ENCODE data around the gene ATP2A3.

The ATP2A3 gene

GRCh38 chr17:3986939-3987335 is 22.7 kb upstream of the ATP2A3 start:
- DNase-seq (ENCODE audit: extremely low spot score) = no peak
- TF ChIP-seq HDGF (IDR thresholded peaks at IDR 0.05; ENCODE audit: borderline replicate concordance) (no peak), L3MBTL2 (conservative IDR thresholded peaks at IDR 0.05) (no peak), CTBP1 (IDR thresholded peaks at IDR 0.05; ENCODE audit: borderline replicate concordance) (no peak), FOXM1 (IDR thresholded peaks at IDR 0.05; ENCODE audit: borderline replicate concordance) (no peak), LEF1 (IDR thresholded peaks at IDR 0.05; ENCODE audit: borderline replicate concordance) (no peak), FOXA1 (IDR thresholded peaks at IDR 0.05) (no peak), ARNT (IDR thresholded peaks at IDR 0.05) (no peak), PKNOX1 (IDR thresholded peaks at IDR 0.05) (no peak)
- POLR2A ChIA-PET = no interaction called here
- CTCF ChIA-PET = interaction anchor here (0.6 kb wide), 1 partner anchor 253 kb away, joined by 3 read pairs; no protein-coding TSS in a partner anchor

GRCh38 chr17:3986270-3986938 is 22.2 kb upstream of the ATP2A3 start:
- DNase-seq (ENCODE audit: extremely low spot score) = no peak
- TF ChIP-seq SP1 (IDR thresholded peaks at IDR 0.05) (no peak), L3MBTL2 (conservative IDR thresholded peaks at IDR 0.05) (no peak), BHLHE40 (IDR thresholded peaks at IDR 0.05; ENCODE audit: borderline replicate concordance) (no peak), SUZ12 (IDR thresholded peaks at IDR 0.05) (no peak), FOXM1 (IDR thresholded peaks at IDR 0.05; ENCODE audit: borderline replicate concordance) (no peak), ZNF384 (IDR thresholded peaks at IDR 0.05) (no peak), PKNOX1 (IDR thresholded peaks at IDR 0.05) (no peak), FOXK2 (IDR thresholded peaks at IDR 0.05) (no peak), NFRKB (IDR thresholded peaks at IDR 0.05) (no peak), ARNT (IDR thresholded peaks at IDR 0.05) (no peak)
- ChIA-PET CTCF (no interaction called here), POLR2A (no interaction called here)

GRCh38 chr17:3985846-3986245 is 21.6 kb upstream of the ATP2A3 start:
- DNase-seq (ENCODE audit: extremely low spot score) = no peak
- no peak for TF ChIP-seq BHLHE40 (IDR thresholded peaks at IDR 0.05; ENCODE audit: borderline replicate concordance)
- TF ChIP-seq FOXA1 (IDR thresholded peaks at IDR 0.05) = no peak
- no peak for TF ChIP-seq HDGF (IDR thresholded peaks at IDR 0.05; ENCODE audit: borderline replicate concordance)
- TF ChIP-seq LEF1 (IDR thresholded peaks at IDR 0.05; ENCODE audit: borderline replicate concordance) = no peak
- TF ChIP-seq ARNT (IDR thresholded peaks at IDR 0.05) = no peak
- no peak for TF ChIP-seq L3MBTL2 (conservative IDR thresholded peaks at IDR 0.05)
- no peak for TF ChIP-seq SUZ12 (IDR thresholded peaks at IDR 0.05)
- no peak for TF ChIP-seq FOXM1 (IDR thresholded peaks at IDR 0.05; ENCODE audit: borderline replicate concordance)
- TF ChIP-seq PKNOX1 (IDR thresholded peaks at IDR 0.05) = no peak
- TF ChIP-seq TARDBP (IDR thresholded peaks at IDR 0.05) = no peak
- POLR2A ChIA-PET = no interaction called here
- CTCF ChIA-PET = no interaction called here

GRCh38 chr17:3983606-3984484 is 19.6 kb upstream of the ATP2A3 start:
- ChIA-PET CTCF (no interaction called here), POLR2A (no interaction called here)
- no peak for DNase-seq (ENCODE audit: extremely low spot score)
- no peak for TF ChIP-seq SP1 (IDR thresholded peaks at IDR 0.05)

- CTCF ChIA-PET = no interaction called here
- TF ChIP-seq ELF4 (IDR thresholded peaks at IDR 0.05) = no peak
- no peak for TF ChIP-seq NFRKB (IDR thresholded peaks at IDR 0.05)
- TF ChIP-seq LEF1 (IDR thresholded peaks at IDR 0.05; ENCODE audit: borderline replicate concordance) = no peak
- no peak for TF ChIP-seq ZNF384 (IDR thresholded peaks at IDR 0.05)
- TF ChIP-seq BHLHE40 (IDR thresholded peaks at IDR 0.05; ENCODE audit: borderline replicate concordance) = no peak
- TF ChIP-seq L3MBTL2 (conservative IDR thresholded peaks at IDR 0.05) = no peak
- no peak for TF ChIP-seq FOXM1 (IDR thresholded peaks at IDR 0.05; ENCODE audit: borderline replicate concordance)
- no peak for TF ChIP-seq SP1 (IDR thresholded peaks at IDR 0.05)
- DNase-seq (ENCODE audit: extremely low spot score) = no peak
- POLR2A ChIA-PET = no interaction called here
These were observed 18.3 kb upstream of the ATP2A3 start for GRCh38 chr17:3982541-3983017.

GRCh38 chr17:3982113-3982512 is 17.9 kb upstream of the ATP2A3 start:
- CTCF ChIA-PET = no interaction called here
- no peak for TF ChIP-seq ELF4 (IDR thresholded peaks at IDR 0.05)
- no peak for TF ChIP-seq LEF1 (IDR thresholded peaks at IDR 0.05; ENCODE audit: borderline replicate concordance)
- TF ChIP-seq NFRKB (IDR thresholded peaks at IDR 0.05) = no peak
- POLR2A ChIA-PET = no interaction called here
- no peak for DNase-seq (ENCODE audit: extremely low spot score)

GRCh38 chr17:3981455-3981854 is 17.2 kb upstream of the ATP2A3 start:
- DNase-seq (ENCODE audit: extremely low spot score) = no peak
- POLR2A ChIA-PET = no interaction called here
- TF ChIP-seq ARNT (IDR thresholded peaks at IDR 0.05) = no peak
- no peak for TF ChIP-seq PKNOX1 (IDR thresholded peaks at IDR 0.05)
- TF ChIP-seq FOXA1 (IDR thresholded peaks at IDR 0.05) = no peak
- no peak for TF ChIP-seq SUZ12 (IDR thresholded peaks at IDR 0.05)
- TF ChIP-seq ZNF384 (IDR thresholded peaks at IDR 0.05) = no peak
- no peak for TF ChIP-seq LEF1 (IDR thresholded peaks at IDR 0.05; ENCODE audit: borderline replicate concordance)
- TF ChIP-seq ELF4 (IDR thresholded peaks at IDR 0.05) = no peak
- no peak for TF ChIP-seq CTBP1 (IDR thresholded peaks at IDR 0.05; ENCODE audit: borderline replicate concordance)
- TF ChIP-seq L3MBTL2 (conservative IDR thresholded peaks at IDR 0.05) = no peak
- TF ChIP-seq HDGF (IDR thresholded peaks at IDR 0.05; ENCODE audit: borderline replicate concordance) = no peak
- TF ChIP-seq BHLHE40 (IDR thresholded peaks at IDR 0.05; ENCODE audit: borderline replicate concordance) = no peak
- no peak for TF ChIP-seq SP1 (IDR thresholded peaks at IDR 0.05)
- CTCF ChIA-PET = no interaction called here

Measured in HEK293T (cell line).